ENCODE results near the gene TLCD5.

- TF ChIP-seq CTCF (conservative IDR thresholded peaks at IDR 0.05) = no peak
- no peak for TF ChIP-seq ZFX (IDR thresholded peaks at IDR 0.05)
Measured at GRCh38 chr11:120308081-120308480, 17.0 kb upstream of the TLCD5 start.

Data from C4-2B (cell line).